Astrocyte (in vitro differentiated cells and primary cell): ENCODE data around the gene NSUN6. TPM values are rescaled to one million over a fixed set of nuclear protein-coding genes. Genes with fewer than 3 reads are reported as not detected.

Source experiments
- DNase-seq: peaks from one replicate; pipeline ENCODE4 v3.0.0-alpha.2; 2010; ENCODE audit warnings: low read depth
- FAIRE-seq: peaks from 2 replicates; lab custom pipeline; 2011; peaks lifted over from hg19 to GRCh38; lab: Jason Lieb, UNC
- H2AFZ ChIP-seq: 2 replicates; pipeline ENCODE4 v1.6.0; 2012; ENCODE audit warnings: low read depth, low read length, inconsistent platforms
- H3K27ac ChIP-seq: 2 replicates; pipeline ENCODE4 v1.5.1; 2011; ENCODE audit warnings: low read depth, low read length, inconsistent platforms
- H3K27me3 ChIP-seq: 2 replicates; pipeline ENCODE4 v1.6.0; 2011; ENCODE audit warnings: low read length, inconsistent platforms; ENCODE audit not compliant: insufficient read depth
- H3K36me3 ChIP-seq: 2 replicates; pipeline ENCODE4 v1.5.1; 2011; ENCODE audit warnings: low read length, inconsistent platforms; ENCODE audit not compliant: insufficient read depth
- H3K4me1 ChIP-seq: 2 replicates; pipeline ENCODE4 v1.5.1; 2011; ENCODE audit warnings: low read length, inconsistent platforms; ENCODE audit not compliant: insufficient read depth
- H3K4me2 ChIP-seq: 2 replicates; pipeline ENCODE4 v1.6.0; 2012; ENCODE audit warnings: low read length, inconsistent platforms
- H3K4me3 ChIP-seq: 2 replicates; pipeline ENCODE4 v1.5.1; 2011; ENCODE audit warnings: low read depth, mild to moderate bottlenecking, low read length, inconsistent platforms; ENCODE audit not compliant: insufficient read depth
- H3K79me2 ChIP-seq: 2 replicates; pipeline ENCODE4 v1.6.0; 2012; ENCODE audit warnings: mild to moderate bottlenecking, low read length, inconsistent platforms; ENCODE audit not compliant: insufficient read depth
- H3K9ac ChIP-seq: 2 replicates; pipeline ENCODE4 v1.6.0; 2012; ENCODE audit warnings: mild to moderate bottlenecking, low read length, inconsistent platforms
- H3K9me3 ChIP-seq: 2 replicates; pipeline ENCODE4 v1.5.1; 2012; ENCODE audit warnings: low read depth, mild to moderate bottlenecking, low read length, inconsistent platforms; ENCODE audit not compliant: insufficient read depth
- H4K20me1 ChIP-seq: 2 replicates; pipeline ENCODE4 v1.6.0; 2012; ENCODE audit warnings: low read length, inconsistent platforms; ENCODE audit not compliant: insufficient read depth
- H3K27ac Mint-ChIP-seq: one replicate; pipeline ENCODE4 v1.8.0; 2021; ENCODE audit warnings: mild to moderate bottlenecking, mixed read lengths; ENCODE audit not compliant: unreplicated experiment
- H3K27me3 Mint-ChIP-seq: one replicate; pipeline ENCODE4 v1.8.0; 2021; ENCODE audit warnings: low read depth, mixed read lengths; ENCODE audit not compliant: unreplicated experiment
- H3K36me3 Mint-ChIP-seq: one replicate; pipeline ENCODE4 v1.8.0; 2021; ENCODE audit warnings: low read depth, mixed read lengths; ENCODE audit not compliant: unreplicated experiment
- H3K4me1 Mint-ChIP-seq: one replicate; pipeline ENCODE4 v1.8.0; 2021; ENCODE audit warnings: low read depth, mixed read lengths; ENCODE audit not compliant: unreplicated experiment
- H3K4me3 Mint-ChIP-seq: one replicate; pipeline ENCODE4 v1.8.0; 2021; ENCODE audit warnings: mild to moderate bottlenecking, moderate library complexity, mixed read lengths; ENCODE audit not compliant: unreplicated experiment
- H3K9me3 Mint-ChIP-seq: one replicate; pipeline ENCODE4 v1.8.0; 2021; ENCODE audit warnings: mild to moderate bottlenecking, mixed read lengths; ENCODE audit not compliant: unreplicated experiment
- CTCF ChIP-seq: IDR thresholded peaks from 2 replicates; pipeline ENCODE4 v1.5.1; 2011; ENCODE audit warnings: low read depth, mild to moderate bottlenecking, inconsistent platforms, low read length, moderate library complexity; ENCODE audit not compliant: insufficient read depth
- EZH2 ChIP-seq: IDR thresholded peaks from 2 replicates; pipeline ENCODE4 v1.6.1; 2012; ENCODE audit warnings: mild to moderate bottlenecking, low read length, inconsistent platforms; ENCODE audit not compliant: insufficient read depth
- total RNA-seq: library from RNA; stranded (reverse); gene quantifications from 2 replicates; pipeline ENCODE4 v1.2.1, GENCODE V29; 2021

NSUN6 gene
- total RNA-seq, 1 donor from 2014 or later, result 7.3 TPM

- Histone ChIP-seq H3K4me1 (peaks cover 26% of the 10 kb centered on the region), H2AFZ (no peak overlapping the region), H3K4me2 (no peak overlapping the region), H4K20me1 (peaks cover 40% of the 10 kb centered on the region), H3K36me3 (peaks cover 2% of the 10 kb centered on the region), H3K9ac (no peak overlapping the region), H3K27me3 (no peaks in the 10 kb centered on the region), H3K27ac (no peak overlapping the region), H3K4me3 (no peak overlapping the region), H3K79me2 (peaks cover 88% of the 10 kb centered on the region), H3K9me3 (no peaks in the 10 kb centered on the region)
- FAIRE-seq (no peak), DNase-seq (no peak)
- no peak for TF ChIP-seq CTCF
- no peak for TF ChIP-seq EZH2
- H3K27ac Mint-ChIP-seq, result peak overlapping the region; percentile 69
- H3K36me3 Mint-ChIP-seq, result peaks cover 8% of the 10 kb centered on the region
- H3K4me1 Mint-ChIP-seq, result peaks cover 25% of the 10 kb centered on the region
- H3K27me3 Mint-ChIP-seq, result no peaks in the 10 kb centered on the region
- H3K9me3 Mint-ChIP-seq, result no peaks in the 10 kb centered on the region
- peak overlapping the region; percentile 41 for H3K4me3 Mint-ChIP-seq
Measured at GRCh38 chr10:18668026-18668425, 16.6 kb upstream of the NSUN6 start.

- Histone ChIP-seq H3K36me3 (peaks cover 2% of the 10 kb centered on the region), H3K4me3 (peak overlapping the region; percentile 23), H3K27me3 (no peaks in the 10 kb centered on the region), H3K79me2 (peaks cover 92% of the 10 kb centered on the region), H3K4me1 (peaks cover 26% of the 10 kb centered on the region), H3K27ac (peak overlapping the region; percentile 59), H3K4me2 (peak overlapping the region; percentile 76), H2AFZ (no peak overlapping the region), H3K9ac (peak overlapping the region; percentile 39), H3K9me3 (no peaks in the 10 kb centered on the region), H4K20me1 (peaks cover 50% of the 10 kb centered on the region)
- Mint-ChIP-seq H3K27ac (peak overlapping the region; percentile 76), H3K9me3 (no peaks in the 10 kb centered on the region), H3K4me3 (peak overlapping the region; percentile 31), H3K4me1 (peaks cover 27% of the 10 kb centered on the region), H3K27me3 (no peaks in the 10 kb centered on the region), H3K36me3 (peaks cover 8% of the 10 kb centered on the region)
- TF ChIP-seq EZH2, result no peak
- TF ChIP-seq CTCF, result no peak
- DNase-seq, result peak; percentile 84
- FAIRE-seq, result peak; percentile 91
Measured at GRCh38 chr10:18666810-18667209, 15.4 kb upstream of the NSUN6 start.

- no peak overlapping the region for H3K4me3 ChIP-seq
- FAIRE-seq, result peak; percentile 83
- peaks cover 29% of the 10 kb centered on the region for H3K4me1 ChIP-seq
- no peaks in the 10 kb centered on the region for H3K27me3 ChIP-seq
- H3K9me3 Mint-ChIP-seq, result no peaks in the 10 kb centered on the region
- peaks cover 34% of the 10 kb centered on the region for H3K4me1 Mint-ChIP-seq
- peak; percentile 35 for DNase-seq
- no peaks in the 10 kb centered on the region for H3K27me3 Mint-ChIP-seq
- peaks cover 9% of the 10 kb centered on the region for H3K36me3 Mint-ChIP-seq
- peaks cover 2% of the 10 kb centered on the region for H3K36me3 ChIP-seq
- peaks cover 94% of the 10 kb centered on the region for H3K79me2 ChIP-seq
- TF ChIP-seq EZH2 (no peak), CTCF (no peak)
- H3K9me3 ChIP-seq, result no peaks in the 10 kb centered on the region
- peak overlapping the region; percentile 76 for H3K4me2 ChIP-seq
- peak overlapping the region; percentile 59 for H3K27ac ChIP-seq
- no peak overlapping the region for H2AFZ ChIP-seq
- H4K20me1 ChIP-seq, result peaks cover 57% of the 10 kb centered on the region
- peak overlapping the region; percentile 55 for H3K9ac ChIP-seq
- peak overlapping the region; percentile 70 for H3K4me3 Mint-ChIP-seq
- peak overlapping the region; percentile 89 for H3K27ac Mint-ChIP-seq
Measured at GRCh38 chr10:18665815-18666558, 14.6 kb upstream of the NSUN6 start.
